ENCODE data around the gene DENND2C.

DNA sequence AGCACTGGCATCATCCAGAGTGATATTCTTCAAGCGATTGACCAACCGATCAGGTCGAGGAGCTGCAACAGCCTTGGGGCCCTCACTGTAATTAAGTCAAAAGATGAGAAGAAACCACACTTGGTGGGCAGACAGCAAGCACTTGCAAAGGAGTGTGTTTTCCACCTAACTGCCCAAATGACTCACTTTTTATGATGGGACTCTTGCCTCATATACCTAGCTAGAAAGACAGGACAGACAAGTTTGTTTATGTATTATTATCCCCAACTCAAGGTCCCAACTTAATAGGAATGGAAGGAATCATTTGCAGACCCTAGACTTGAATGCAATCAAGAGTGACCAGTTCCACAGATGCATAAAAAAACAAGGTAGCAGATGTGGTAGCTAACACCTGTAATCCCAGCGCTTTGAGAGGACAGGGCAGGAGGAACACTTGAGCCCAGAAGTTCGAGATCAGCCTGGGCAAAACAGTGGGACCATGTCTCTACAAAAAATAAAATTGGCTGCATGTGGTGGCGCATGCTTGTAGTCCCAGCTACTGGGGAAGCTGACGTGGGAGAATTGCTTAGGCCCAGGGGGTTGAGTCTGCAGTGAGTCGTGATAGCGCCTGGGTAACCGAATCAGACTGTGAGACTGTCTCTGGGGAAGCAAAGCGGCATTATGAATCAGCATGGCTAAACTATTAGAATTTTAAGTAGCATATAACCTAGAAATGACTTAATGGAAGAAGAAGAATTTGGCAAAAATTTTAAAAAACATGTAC lies 49.0 kb upstream of the DENND2C start:
- TF ChIP-seq EZH2phosphoT487 (IDR thresholded peaks at IDR 0.05; ENCODE audit: low read depth, severe bottlenecking, unreplicated experiment), result no peak
- TF ChIP-seq, protein P1, sequence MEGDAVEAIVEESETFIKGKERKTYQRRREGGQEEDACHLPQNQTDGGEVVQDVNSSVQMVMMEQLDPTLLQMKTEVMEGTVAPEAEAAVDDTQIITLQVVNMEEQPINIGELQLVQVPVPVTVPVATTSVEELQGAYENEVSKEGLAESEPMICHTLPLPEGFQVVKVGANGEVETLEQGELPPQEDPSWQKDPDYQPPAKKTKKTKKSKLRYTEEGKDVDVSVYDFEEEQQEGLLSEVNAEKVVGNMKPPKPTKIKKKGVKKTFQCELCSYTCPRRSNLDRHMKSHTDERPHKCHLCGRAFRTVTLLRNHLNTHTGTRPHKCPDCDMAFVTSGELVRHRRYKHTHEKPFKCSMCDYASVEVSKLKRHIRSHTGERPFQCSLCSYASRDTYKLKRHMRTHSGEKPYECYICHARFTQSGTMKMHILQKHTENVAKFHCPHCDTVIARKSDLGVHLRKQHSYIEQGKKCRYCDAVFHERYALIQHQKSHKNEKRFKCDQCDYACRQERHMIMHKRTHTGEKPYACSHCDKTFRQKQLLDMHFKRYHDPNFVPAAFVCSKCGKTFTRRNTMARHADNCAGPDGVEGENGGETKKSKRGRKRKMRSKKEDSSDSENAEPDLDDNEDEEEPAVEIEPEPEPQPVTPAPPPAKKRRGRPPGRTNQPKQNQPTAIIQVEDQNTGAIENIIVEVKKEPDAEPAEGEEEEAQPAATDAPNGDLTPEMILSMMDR (IDR thresholded peaks at IDR 0.05; ENCODE audit: poor library complexity), result no peak

Measured in hepatocyte (in vitro differentiated cells).